HG03521 (cell line): ENCODE results near the gene EFR3B.
A peak's percentile ranks its signal among the peaks of the same experiment; 100 is the strongest.
"Not testable (repeated sequence)": the region's sequence is repeated elsewhere in the genome, so short reads cannot be mapped to it uniquely, and the experiment has no call there.

Source experiments
- ATAC-seq: cut with Tn5 transposase; IDR thresholded peaks from one replicate; pipeline ENCODE4 v1.9.1; 2021; ENCODE audit warnings: mild to moderate bottlenecking, moderate library complexity; ENCODE audit not compliant: unreplicated experiment

EFR3B gene

DNA sequence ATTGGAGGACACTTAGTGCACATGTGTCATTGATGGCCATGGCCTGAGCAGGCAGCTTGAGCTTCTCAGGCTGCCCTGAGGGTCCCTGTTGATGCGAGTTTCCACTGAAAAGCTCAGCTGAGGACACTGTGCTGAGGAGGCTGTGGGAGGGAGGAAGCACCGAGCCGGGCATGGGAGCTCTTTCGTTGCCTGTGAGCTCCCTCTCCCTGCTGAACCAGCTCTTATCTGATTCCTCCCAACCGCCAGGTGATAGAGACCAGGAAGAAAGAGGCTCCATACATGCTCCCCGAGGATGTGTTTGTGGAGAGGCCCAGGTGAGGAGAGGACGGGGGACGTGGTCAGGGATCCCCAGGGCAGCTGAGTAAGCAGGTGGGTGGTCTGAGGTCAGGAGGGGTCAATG is 99.2 kb downstream of the EFR3B start:
- ATAC-seq, result no peak

DNA sequence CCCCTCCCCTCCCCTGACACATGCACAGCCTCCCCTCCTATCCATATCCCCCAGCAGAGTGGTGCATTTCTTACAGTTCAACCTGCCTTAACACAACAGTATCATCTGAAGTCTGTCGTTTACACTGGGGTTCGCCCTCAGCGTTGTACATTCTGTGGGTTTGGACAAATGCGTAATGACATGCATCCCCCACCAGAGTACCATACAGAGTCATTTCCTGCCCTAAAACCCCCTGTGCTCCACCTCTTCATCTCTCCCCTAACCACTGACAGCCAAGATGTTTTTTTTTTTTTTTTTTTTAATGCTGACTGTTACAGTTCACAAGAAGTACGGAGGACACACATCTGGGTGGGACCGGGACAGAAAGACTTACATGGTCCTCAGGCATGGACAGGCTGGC is 103.9 kb downstream of the EFR3B start:
- ATAC-seq, result no peak

DNA sequence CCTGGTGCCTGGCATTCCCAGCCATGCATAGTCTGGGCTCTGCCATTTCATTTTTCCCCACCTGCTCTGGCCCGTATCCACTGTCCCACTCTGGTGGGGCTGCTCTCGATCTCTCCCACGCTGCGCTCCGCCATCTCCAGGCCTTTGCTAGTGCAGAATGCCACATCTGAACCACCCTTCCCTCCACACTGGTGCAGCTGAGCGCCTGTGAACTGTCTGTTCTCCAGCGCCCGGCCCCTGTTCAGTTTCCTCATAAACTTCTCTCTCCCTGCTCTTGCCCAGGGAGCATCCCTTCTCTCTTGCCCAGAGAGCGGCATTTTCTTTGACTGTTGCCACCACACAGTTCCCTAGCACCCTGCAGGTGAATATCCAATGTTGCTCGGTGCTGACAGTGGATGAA is 105.0 kb downstream of the EFR3B start:
- no peak for ATAC-seq

DNA sequence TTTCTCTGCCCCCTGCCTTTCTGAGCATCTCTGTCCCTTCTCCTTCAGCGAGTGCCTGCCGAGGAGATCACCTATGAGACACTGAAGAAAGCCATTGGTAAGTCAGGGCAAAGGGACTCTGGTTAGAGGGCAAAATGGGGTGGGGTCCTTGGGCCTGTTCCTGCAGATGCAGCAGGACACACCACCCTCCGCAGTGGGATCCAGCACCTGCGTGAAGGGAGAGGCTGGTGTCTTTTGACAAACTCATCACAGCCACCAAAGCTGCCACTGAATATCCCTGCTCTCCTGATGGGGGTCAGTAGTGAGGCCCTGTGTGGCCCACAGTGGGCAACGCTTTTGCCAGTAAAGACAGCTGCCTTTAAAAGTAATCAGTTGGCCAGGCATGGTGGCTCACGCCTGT is 107.8 kb downstream of the EFR3B start:
- no peak for ATAC-seq

DNA sequence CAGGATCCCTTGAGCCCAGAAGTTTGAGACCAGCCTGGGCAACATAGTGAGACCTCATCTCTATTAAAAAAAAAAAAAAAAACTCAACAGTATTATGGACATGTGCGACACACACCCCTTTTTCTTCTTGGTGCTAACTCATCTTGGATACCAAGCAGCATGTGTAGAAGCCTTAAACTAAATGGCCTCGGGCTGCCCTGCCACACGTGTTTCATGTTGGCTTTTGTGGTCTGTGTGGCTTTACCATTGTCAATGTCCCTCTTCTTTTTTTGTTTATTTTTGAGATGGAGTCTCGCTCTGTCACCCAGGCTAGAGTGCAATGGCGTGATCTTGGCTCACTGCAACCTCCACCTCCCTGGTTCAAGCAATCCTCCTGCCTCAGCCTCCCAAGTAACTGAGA is 109.1 kb downstream of the EFR3B start:
- not testable (repeated sequence) for ATAC-seq

DNA sequence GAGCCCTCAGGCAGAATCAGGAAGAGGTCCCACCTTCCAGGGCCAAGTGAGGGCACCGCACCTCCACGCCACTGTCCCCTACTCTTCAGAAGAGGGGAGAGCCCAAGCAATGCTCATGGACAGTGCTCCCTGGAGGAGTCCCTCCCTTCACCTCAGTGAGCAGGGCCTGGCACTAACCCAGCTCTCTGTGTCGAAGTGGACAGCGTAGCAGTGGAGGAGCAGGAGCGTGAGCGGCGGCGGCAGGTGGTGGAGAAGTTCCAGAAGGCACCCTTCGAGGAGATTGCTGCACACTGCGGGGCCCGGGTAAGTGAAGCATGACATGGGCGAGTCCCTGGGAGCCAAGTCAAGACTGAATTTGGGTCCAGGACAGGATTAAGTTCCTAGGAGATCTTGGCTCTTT is 109.8 kb downstream of the EFR3B start:
- no peak for ATAC-seq

DNA sequence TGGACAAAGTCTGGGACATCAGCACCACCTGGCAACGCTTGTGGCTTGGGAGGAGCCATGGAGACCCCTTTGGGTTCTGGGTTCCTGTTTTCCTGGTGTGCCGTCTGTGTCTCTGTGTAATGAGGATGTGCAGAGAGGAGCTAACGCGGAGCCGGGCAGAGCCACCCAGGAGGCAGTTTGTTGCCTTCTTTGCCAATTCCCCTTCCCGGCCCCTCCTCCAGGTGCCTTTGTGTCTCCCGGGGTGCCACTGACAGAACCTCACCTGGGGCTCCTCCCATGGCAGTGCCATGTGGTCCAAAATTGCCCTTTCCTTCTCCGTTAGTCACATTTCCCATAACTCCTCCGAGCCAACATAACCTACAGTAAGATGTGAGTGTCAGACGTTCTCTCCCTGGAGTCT is 113.5 kb downstream of the EFR3B start:
- ATAC-seq, result no peak

DNA sequence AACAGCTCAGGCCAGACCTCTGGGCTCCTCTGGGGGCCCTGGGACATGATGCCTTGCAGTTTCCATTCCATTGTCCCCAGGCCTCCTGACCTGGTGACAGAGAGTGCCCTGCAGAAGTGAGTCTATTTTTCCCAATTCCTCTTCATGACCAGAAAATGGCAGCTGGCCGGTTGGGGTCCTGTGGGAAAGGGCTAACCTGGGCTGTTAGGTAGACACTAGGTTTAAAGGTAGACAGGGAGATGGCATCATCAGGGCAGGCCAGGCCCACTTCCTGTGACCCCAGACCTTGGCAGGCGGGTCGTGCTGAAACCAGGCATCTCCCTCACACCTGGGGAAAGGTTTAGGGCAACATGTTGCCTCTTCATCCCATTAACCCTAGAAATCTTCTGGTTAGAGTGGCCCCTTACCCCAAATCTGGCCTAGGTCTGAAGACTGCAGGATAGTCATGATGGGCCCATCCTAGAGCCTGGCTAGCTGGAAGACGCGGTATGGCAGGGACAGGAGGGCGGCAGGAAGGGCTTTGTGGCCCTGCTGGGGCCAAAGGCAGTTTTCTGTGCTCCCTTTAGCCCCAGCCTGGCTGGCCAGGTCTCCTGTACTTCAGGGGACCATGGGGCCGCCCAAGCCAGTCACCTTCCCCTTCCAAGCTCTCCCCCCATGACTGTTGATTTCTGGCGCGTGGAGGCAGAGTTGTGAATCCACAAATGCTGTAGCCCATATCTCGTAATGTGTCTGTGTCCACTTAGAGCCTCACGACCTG is 116.4 kb downstream of the EFR3B start:
- no peak for ATAC-seq

DNA sequence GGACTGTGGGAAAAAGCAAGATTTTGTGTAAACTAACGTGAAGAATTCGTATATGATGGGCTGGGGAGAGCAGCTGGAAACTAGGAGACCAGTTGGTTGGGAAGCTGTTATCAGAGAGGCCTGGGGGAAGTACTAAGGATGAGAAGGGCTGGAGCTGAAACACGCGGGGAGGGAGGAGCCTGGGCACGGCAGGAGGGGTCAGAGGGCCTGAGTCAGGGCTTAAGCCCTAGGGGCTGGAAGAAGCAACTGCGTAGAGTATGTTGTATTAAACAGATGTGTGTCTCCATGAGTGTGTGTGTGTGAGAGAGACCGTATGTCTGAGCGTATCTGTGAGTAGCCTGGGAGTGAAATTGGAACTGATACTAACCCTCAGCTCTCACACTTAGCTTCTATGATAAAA is 118.1 kb downstream of the EFR3B start:
- no peak for ATAC-seq

DNA sequence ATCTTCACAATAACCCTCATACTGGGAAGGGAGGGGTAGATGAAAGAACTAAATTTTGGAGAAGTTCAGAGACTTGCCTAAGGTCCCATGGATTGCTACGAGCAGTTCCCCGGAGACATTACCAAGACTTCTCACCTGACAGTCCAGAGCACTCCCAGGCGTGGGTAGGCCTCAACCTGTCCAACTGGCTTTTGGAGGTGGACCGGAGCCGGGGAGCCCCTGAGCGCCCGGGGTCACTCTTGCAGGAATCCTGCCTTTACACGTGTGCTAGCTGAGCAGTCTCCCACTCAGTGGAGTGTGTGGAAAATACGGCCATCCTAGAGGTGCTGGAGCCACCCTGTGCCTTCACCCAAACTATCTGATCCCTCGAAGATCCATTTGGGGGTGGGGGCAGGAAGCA is 118.5 kb downstream of the EFR3B start:
- ATAC-seq, result no peak

DNA sequence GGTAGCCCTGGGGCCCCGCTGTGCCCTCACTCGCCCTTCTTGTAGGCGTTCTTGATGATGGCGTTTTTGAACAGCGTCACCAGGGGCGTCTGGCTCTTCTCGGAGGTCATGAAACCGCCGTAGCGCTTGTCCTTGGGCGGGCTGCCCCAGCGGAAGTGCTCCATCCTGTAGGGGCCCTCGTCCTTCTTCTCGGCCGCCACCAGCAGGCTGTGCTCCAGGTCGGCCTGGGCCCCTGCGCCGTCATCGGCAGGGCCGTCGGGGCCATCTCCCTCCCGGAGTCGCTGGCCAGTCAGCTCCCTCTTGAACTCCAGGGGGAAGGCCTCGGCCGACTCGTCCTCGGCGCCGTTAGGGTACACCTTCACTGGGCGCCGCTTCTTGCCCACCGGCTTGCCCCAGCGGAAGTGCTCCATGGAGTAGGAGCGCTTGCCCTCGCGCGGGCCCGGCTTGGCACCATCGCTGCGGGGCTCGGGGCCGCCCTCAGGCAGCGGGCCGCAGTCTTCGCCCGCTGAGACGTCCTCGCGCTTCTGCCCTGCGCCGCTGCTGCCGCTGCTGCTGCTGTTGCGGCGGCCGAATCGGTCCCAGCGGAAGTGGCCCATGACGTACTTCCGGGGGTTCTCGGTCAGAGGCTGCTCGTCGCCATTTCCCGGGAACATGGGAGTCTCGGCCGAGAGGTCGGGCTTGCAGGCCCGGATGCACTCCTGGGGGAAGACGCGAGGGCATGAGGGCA is 119.3 kb downstream of the EFR3B start:
- ATAC-seq, result no peak

DNA sequence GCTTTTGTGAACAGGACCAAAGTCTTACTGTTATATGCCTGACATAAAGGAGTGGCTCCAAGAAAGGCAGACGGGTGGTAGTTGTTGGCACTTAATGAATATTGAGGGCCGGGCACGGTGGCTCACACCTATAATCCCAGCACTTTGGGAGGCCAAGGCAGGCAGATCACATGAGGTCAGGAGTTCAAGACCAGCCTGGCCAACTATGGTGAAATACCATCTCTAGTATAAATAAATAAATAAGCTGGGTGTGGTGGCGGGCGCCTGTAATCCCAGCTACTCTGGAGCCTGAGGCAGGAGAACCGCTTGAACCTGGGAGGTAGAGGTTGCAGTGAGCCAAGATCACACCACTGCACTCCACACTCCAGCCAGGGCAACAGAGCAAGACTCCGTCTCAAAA is 120.2 kb downstream of the EFR3B start:
- ATAC-seq, result not testable (repeated sequence)

DNA sequence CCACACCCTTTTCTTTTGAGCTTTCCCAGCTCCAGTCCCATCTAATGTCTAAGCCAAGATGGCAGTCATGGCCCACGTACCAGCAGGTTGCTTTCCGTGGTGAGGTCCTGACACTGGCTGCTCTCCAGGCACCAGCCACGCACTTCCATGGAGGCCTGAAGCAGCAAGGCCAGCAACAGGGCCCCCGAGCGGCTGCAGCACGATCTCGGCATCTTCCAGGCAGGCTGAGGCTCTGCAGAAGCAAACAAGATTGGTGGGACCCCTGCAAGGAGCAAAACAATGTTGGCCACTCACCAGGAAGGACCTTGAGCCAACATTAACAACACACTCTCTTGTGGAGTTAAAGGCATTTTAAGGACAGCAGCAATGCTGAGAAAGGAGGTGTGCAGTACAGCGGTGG is 122.7 kb downstream of the EFR3B start:
- no peak for ATAC-seq

DNA sequence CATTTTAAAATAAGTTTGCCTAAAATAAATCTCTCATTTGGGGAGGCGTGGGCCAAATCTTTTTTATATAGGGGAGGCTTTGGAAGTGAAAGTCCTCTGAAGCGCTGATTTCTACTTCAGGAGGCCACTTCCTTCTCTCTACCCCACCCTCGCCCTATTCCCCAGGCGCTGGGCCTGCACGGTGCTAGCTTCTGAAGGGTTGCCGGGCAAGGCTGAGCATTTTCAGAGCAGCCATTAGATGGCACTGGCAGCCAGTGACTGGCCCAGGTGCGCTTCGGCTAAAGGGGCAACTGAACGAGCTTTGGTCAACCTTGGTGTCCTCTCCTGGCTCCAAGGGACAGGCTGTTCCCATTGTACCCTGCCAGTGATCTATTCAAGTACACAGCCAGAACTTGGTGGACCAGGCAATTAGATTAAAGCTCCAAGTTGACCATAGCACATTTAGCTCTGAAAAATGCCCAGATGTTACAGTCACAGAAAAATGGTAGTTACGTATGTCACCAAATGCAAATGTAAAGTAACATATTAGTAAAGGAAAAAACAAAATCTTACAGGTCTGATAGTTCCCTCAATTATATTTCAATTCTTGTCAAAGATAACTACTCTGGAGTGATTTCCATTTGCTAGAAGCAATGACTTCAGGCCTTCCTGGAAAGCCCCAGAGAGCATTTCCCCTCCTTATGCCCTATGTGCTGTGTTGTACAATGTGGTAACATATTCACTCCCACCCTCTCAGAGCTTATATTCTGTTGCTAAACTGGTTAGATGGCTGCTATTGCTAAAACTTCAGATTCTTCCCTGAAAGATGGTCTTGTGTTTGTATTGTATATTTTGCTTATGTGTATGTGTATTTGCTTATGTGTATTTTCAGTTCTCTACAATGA is 124.4 kb downstream of the EFR3B start:
- peak; percentile 53 for ATAC-seq

DNA sequence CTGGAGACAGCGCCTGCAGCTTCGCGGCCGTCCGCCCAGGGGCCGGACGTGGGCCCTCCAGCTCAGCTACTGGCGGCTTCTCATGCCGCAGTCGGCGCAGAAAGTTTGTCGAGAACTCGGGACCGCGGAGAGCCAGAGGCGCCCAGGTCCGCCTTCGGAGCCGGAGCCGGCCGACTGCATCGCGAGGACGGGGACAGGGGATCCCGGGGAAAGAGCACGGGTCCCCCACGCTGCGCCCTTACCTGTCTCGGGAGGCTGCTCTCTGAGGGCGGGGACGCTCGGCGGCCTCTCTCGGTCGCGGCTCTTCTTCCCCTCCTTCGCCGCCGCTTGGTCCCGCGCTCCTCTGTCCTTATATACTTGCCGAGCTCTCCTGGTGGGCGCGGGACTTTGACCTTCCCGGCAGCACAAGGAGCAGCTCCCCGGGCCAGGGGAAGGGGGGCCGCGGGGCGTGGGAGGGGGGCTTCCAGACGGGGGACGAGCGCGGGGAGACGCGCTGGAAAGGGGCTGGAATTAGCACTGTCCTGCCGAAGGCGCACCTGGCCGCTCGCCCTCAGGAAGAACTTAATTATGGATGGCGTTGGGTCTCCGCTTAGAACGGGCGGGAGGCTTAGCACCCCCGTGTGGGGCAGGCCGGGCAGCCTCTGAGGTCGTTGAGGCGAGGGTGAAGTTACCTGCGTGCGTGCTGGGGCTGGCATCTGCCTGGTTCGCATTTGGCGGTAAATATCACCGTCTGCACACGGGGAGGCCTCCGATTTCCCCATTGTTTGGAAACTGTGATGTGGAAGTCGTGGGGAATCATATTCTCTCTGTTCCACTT is 126.6 kb downstream of the EFR3B start, which contains the start of gene POMC:
TSS of gene POMC (minus strand) at position 325 of the 817 bp plus-strand sequence. CDS start 3,808 bp downstream, outside the sequence.
- ATAC-seq, result no peak

DNA sequence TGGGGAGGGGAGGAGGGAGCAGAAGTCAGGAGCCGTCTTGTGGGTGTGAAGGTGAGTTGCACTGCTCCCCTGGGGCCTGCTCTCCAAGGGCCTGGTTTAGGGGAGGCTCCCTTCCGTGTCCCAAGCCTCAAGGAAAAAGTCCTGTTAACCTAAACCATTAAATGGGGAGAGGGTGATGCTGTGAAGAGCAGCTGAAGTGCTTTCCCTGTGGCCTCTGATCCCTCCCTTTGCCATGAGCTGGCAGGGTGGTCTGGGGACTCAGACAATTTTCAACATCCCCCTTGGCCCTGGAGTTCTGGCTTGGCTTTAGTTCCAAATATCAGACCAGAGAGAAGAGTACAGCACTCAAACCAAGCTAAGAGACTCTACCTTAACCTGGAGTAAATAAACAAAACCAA is 127.2 kb downstream of the EFR3B start:
- no peak for ATAC-seq

DNA sequence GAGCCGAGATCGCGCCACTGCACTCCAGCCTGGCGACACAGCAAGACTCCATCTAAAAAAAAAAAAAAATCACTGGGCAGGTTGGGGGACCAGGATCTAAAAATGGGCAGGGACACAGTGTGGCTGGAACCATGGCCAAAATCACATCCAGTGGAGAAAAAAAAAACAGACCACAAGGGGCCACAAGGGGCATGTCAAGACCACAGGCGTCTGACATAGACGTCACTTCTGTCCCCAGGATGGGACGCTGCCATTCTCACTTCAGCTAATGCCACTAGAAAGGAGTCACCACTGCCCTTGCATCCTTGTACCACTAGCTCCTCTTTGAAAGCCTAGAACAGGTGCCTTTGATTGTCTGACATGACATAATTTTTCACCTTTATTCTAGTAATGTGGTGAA is 129.0 kb downstream of the EFR3B start:
- ATAC-seq, result no peak

DNA sequence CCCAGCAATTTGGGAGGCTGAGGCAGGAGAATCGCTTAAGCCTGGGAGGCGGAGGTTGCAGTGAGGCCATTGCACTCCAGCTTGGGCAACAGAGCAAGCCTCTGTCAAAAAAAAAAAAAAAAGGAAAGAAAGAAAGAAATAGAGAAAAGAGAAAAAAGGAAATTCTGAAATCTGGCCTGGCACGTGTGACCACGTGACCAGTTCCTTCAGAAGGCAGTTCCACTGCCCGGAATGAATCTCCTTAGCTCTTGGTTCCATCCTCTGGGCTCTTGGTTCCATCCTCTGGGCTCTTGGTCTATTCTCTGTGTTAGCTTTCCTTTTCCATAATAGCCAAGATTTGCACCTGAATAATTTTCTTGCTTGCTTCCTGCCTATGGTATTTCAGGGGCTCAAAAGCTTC is 131.8 kb downstream of the EFR3B start:
- no peak for ATAC-seq

DNA sequence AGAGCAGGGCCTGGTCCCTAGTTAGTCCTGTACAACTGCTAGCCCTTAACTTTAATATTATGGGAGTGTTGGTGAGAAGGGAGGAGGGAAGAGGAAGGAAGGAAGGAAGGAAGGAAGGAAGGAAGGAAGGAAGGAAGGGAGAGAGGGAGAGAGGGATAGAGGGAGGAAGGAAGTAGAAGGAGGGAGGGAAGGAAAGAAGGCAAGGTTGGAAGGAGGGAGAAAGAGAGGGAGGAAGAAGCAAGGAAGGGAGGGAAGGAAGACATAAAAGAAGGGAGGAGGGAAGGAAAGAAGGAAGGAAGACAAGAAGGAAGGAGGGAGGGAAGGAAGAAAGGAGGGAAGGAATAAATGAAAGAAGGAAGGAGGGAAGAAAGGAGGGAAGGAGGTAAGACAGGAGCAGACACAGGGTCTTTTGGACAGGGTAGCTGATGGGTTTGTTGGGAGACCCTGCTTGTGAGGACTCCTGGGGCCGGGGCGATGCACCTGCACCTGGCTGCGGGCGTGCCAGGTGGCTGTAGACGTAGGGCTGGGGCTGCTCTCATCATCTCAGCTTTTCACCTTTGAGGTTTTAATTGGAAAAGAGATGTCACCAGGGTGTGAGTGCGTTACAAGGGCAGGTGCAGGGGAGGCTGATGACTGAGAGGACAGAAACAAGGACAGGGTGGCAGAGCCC is 132.5 kb downstream of the EFR3B start:
- ATAC-seq, result no peak

DNA sequence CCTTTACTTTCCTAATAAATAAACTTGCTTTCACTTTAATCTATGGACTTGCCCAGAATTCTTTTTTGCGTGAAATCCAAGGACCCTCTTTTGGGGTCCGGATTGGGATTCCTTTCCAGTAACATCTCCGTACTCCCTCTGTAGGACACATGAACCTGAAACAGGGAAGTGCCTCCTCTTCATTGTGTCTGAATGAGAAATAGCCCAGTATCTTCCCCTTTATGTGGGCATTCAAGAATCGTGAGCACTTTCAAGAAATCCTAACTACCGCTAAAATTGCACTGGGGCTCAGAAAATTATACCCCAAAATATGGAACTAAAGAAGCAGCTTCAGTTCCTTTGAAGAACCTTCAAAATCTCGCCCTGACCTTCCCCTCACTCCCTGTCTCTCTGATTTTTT is 134.3 kb downstream of the EFR3B start:
- no peak for ATAC-seq
